C4-2B (cell line): ENCODE data around the gene ACE.

ENCODE experiments used
- H3K27ac ChIP-seq: fragments of 450-650 bp; 2 replicates; pipeline ENCODE4 v1.5.1; 2017
- CTCF ChIP-seq: fragments of 450-650 bp; conservative IDR thresholded peaks from 2 replicates; pipeline ENCODE4 v1.5.1; 2017; ENCODE audit warnings: mild to moderate bottlenecking
- ZFX ChIP-seq: fragments of 450-650 bp; IDR thresholded peaks from 2 replicates; pipeline ENCODE4 v1.6.1; 2017

ACE gene

DNA sequence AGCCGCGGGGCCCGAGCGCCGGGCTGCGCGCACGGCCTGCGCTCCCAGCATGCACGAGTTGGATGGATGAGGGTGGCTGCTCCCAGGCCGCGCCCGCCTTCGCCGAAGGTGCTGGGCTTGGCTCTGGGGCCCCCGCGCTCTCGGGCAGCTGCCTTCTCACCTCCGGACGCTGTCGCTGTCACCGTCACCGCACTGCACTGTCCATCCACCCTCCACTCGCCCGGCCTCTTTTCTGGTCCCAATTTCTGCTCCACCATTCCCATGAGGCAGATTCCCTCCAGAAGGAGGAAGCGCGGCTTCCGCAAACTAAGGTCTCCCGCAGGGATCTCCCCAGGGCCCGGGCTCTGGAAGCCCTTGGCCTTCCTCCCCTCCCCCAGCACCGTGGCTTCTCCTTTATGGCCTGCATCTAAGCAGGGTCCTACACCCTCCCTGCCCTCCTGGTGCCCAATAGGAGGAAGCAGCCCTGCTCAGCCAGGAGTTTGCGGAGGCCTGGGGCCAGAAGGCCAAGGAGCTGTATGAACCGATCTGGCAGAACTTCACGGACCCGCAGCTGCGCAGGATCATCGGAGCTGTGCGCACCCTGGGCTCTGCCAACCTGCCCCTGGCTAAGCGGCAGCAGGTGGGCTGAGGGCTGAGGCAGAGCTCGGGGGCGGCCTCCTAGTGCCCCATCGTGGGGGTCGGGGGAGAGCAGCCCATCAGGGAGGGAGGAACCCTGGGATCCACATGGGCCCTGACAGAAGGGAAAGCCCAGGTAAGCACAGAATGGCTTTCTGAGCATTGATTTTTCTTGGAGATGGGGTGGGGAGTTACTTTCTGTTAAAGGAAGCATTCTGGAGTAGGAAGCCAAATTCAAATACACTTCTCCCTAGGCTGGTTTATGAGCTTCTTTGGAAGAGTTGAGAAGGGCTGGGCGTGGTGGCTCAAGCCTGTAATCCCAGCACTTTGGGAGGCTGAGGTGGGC is 899 bp downstream of the ACE start:
- TF ChIP-seq ZFX = no peak
- no peak for TF ChIP-seq CTCF
- H3K27ac ChIP-seq = no peak overlapping the region

DNA sequence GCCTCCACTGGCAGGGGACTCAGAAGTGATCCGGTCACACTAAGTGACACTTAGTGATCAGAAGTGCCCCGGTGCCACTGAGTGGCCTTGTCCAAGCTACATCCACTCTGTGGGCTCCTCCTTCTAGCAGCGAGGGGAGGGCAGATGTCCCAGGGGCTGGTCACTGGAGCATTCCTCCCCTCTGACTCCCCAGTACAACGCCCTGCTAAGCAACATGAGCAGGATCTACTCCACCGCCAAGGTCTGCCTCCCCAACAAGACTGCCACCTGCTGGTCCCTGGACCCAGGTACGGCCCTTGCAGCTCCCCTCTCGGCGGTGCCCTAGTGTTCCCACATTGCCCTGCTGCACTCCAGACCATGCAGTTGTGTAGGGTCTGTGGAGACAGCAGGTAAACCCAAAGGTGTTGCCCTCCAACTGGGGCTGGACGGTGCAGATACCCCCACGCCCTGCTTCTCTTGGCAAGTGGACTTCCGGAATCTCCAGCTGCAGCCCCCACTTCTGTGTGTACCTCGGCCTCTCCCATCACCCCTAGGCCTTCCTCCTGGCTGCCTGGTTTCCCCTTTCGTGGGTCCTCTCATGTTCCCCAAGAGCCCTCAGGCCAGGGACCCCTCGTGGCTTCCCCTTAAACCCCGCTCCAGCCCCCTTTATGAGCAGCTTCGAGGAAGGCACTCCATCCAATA is 2.1 kb downstream of the ACE start:
- peak overlapping the region; percentile 10; the same call in 1 of the 2 replicates for H3K27ac ChIP-seq

GRCh38 chr17:63479495-63480184 is 2.8 kb downstream of the ACE start:
- TF ChIP-seq CTCF = no peak
- TF ChIP-seq ZFX = no peak
- H3K27ac ChIP-seq = no peak overlapping the region; the same call in 1 of the 2 replicates

More for the DNA sequence above, 2.1 kb downstream of the ACE start:
- TF ChIP-seq ZFX = no peak
- peak; percentile 93 for TF ChIP-seq CTCF

GRCh38 chr17:63480192-63480784 is 3.4 kb downstream of the ACE start:
- H3K27ac ChIP-seq = no peak overlapping the region
- TF ChIP-seq ZFX = no peak
- TF ChIP-seq CTCF = no peak

DNA sequence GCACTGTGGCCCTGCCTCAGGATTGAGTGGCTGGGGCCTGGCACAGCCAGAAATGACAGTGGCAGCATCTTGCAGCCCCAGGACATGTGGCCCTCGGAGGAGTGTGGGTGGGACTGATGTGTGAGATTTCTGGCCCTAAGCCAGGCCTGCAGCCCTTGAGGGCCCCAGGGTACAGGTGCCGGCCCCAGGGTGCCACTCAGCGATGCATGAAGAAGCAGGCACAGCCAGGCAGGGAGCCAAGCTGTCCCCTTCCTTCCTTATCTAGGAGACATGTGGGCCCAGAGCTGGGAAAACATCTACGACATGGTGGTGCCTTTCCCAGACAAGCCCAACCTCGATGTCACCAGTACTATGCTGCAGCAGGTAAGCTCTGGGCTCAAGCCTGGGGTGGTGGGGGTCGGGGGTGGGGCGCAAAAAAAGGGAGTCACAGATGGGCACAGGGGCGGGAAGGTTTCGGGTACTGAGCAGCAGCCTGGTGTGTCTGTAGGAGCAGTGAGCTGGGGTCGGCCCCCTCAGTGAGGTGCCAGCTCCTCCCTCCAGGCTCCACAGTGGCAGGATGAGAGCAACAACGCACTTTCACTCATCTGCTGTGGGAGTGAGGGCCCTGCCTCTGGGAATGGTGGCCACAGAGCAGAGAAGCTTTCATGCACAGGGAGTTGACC is 4.1 kb downstream of the ACE start:
- no peak for TF ChIP-seq ZFX
- TF ChIP-seq CTCF = no peak
- no peak overlapping the region for H3K27ac ChIP-seq

DNA sequence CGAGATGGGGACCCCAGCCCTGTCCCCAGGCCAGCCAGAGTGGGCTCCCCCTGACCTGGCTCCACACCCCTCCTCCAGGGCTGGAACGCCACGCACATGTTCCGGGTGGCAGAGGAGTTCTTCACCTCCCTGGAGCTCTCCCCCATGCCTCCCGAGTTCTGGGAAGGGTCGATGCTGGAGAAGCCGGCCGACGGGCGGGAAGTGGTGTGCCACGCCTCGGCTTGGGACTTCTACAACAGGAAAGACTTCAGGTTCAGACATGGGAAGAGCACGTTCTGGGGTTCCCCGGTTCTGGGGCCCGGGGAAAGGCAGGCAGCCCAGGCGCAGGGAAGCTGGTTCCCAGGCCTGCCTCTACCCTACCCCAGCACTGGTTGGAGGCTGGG is 4.6 kb downstream of the ACE start:
- no peak overlapping the region for H3K27ac ChIP-seq
- TF ChIP-seq ZFX = no peak
- TF ChIP-seq CTCF = no peak
